HepG2 (cell line): ENCODE results near the gene WDR31. TPM values are rescaled to one million over a fixed set of nuclear protein-coding genes. Genes with fewer than 3 reads are reported as not detected.

Experiments used
- CREM ChIP-seq, 2 experiments: sonication (generic) in 1 of 2; formaldehyde crosslinking in 1 of 2; IDR thresholded peaks; 2 replicates each; pipeline versions ENCODE4 v1.4.0 to v1.6.1; 2016 to 2020; ENCODE audit warnings: antibody characterized with exemption in 1 of 2, mild to moderate bottlenecking in 1 of 2, missing genetic modification reagents in 1 of 2
- ELF1 ChIP-seq: sonication (generic); formaldehyde crosslinking; IDR thresholded peaks from 2 replicates; pipeline ENCODE4 v1.4.0; 2020; ENCODE audit warnings: missing genetic modification reagents
- FOXK2 ChIP-seq: fragments of 450-650 bp; IDR thresholded peaks from 2 replicates; pipeline ENCODE4 v1.6.1; 2016
- ISL2 ChIP-seq: sonication (generic); formaldehyde crosslinking; IDR thresholded peaks from 2 replicates; pipeline ENCODE4 v1.5.0; 2020; ENCODE audit warnings: missing genetic modification reagents
- MAFF ChIP-seq: IDR thresholded peaks from 2 replicates; pipeline ENCODE4 v1.6.1; 2011; ENCODE audit warnings: low read depth, low read length, improper control_type of control experiment
- NR2C2 ChIP-seq: sonication (generic); formaldehyde crosslinking; IDR thresholded peaks from 2 replicates; pipeline ENCODE4 v1.4.0; 2020; ENCODE audit warnings: missing genetic modification reagents, mild to moderate bottlenecking, moderate library complexity, borderline replicate concordance
- PLRG1 ChIP-seq: fragments of 450-650 bp; conservative IDR thresholded peaks from 2 replicates; pipeline ENCODE4 v1.6.1; 2016
- REL ChIP-seq: sonication (generic); formaldehyde crosslinking; conservative IDR thresholded peaks from 2 replicates; pipeline ENCODE4 v1.8.0; 2022; ENCODE audit warnings: mild to moderate bottlenecking, missing genetic modification reagents, moderate library complexity
- SKI ChIP-seq: fragments of 450-650 bp; IDR thresholded peaks from one replicate; pipeline ENCODE4 v1.6.1; 2018; ENCODE audit warnings: mild to moderate bottlenecking; ENCODE audit not compliant: partially characterized antibody
- SNAPC2 ChIP-seq: sonication (generic); formaldehyde crosslinking; IDR thresholded peaks from 2 replicates; pipeline ENCODE4 v1.8.1; 2022; ENCODE audit warnings: mild to moderate bottlenecking, missing genetic modification reagents
- TEF ChIP-seq: sonication (generic); formaldehyde crosslinking; IDR thresholded peaks from 2 replicates; pipeline ENCODE4 v1.5.0; 2020; ENCODE audit warnings: missing genetic modification reagents
- ZBTB10 ChIP-seq: sonication (generic); formaldehyde crosslinking; IDR thresholded peaks from 2 replicates; pipeline ENCODE4 v1.4.0; 2020; ENCODE audit warnings: missing genetic modification reagents, borderline replicate concordance
- ZEB1 ChIP-seq: IDR thresholded peaks from 2 replicates; pipeline ENCODE4 v1.6.1; 2012; ENCODE audit warnings: mild to moderate bottlenecking, low read depth, inconsistent platforms; ENCODE audit not compliant: insufficient replicate concordance
- ZFX ChIP-seq: sonication (generic); formaldehyde crosslinking; IDR thresholded peaks from 2 replicates; pipeline ENCODE4 v1.4.0; 2020; ENCODE audit warnings: mild to moderate bottlenecking, low read depth, missing genetic modification reagents, moderate library complexity
- ZNF12 ChIP-seq: sonication (generic); formaldehyde crosslinking; IDR thresholded peaks from 2 replicates; pipeline ENCODE4 v1.5.0; 2020; ENCODE audit warnings: missing genetic modification reagents
- ZNF501 ChIP-seq: sonication (generic); formaldehyde crosslinking; IDR thresholded peaks from 2 replicates; pipeline ENCODE4 v1.5.1; 2020; ENCODE audit warnings: mild to moderate bottlenecking, moderate library complexity, missing genetic modification reagents
- ZNF510 ChIP-seq: sonication (generic); formaldehyde crosslinking; IDR thresholded peaks from 2 replicates; pipeline ENCODE4 v1.4.0; 2020; ENCODE audit warnings: low read depth, mild to moderate bottlenecking, missing genetic modification reagents
- ZNF556 ChIP-seq: sonication (generic); formaldehyde crosslinking; IDR thresholded peaks from 2 replicates; pipeline ENCODE4 v1.4.0; 2020; ENCODE audit warnings: mild to moderate bottlenecking, missing genetic modification reagents, borderline replicate concordance
- ZNF772 ChIP-seq: sonication (generic); formaldehyde crosslinking; IDR thresholded peaks from 2 replicates; pipeline ENCODE4 v1.5.0; 2020; ENCODE audit warnings: mild to moderate bottlenecking, missing genetic modification reagents
- ZSCAN5A ChIP-seq: sonication (generic); formaldehyde crosslinking; IDR thresholded peaks from 2 replicates; pipeline ENCODE4 v1.8.0; 2022; ENCODE audit warnings: mild to moderate bottlenecking, missing genetic modification reagents, borderline replicate concordance
- polyA plus RNA-seq, 8 experiments: library from polyadenylated mRNA; depleted of rRNA in 3 of 8; stranded (reverse) in 7 of 8; unstranded in 1 of 8; fragments of >200 nt; fragmentation: Illumina TruSeq in 4 of 8; extraction: Trizol in 4 of 8; gene quantifications; 2 replicates each; pipeline versions ENCODE4 v1.2.1 to v1.2.3, GENCODE V29; 2011 to 2016; ENCODE audit warnings: low read depth in 4 of 8, missing spikeins in 1 of 8, mixed read lengths in 1 of 8; ENCODE audit not compliant: insufficient read depth in 1 of 8
- total RNA-seq, 5 experiments: library from RNA; depleted of rRNA; stranded (reverse); fragments of >200 nt; fragmentation: Illumina TruSeq; extraction: Trizol; gene quantifications; 2 replicates each; pipeline ENCODE4 v1.2.3, GENCODE V29; 2016; ENCODE audit warnings: low read depth in 1 of 5
- TF ChIP-seq, protein P1 (sequence below): sonication (generic); formaldehyde crosslinking; IDR thresholded peaks from 2 replicates; pipeline ENCODE4 v1.4.0; 2020; ENCODE audit warnings: missing genetic modification reagents

WDR31 gene
- total and polyA plus RNA-seq, 2 of the 13 experiments (the other 11 are each of a cell fraction or from before 2014, with no cell fraction given) = 0.33 to 1.7 TPM

GRCh38 chr9:113381909-113382411 is 41.9 kb upstream of the WDR31 start (continued):
- no peak for TF ChIP-seq ZSCAN5A (CRISPR knock-in tag)
- no peak for TF ChIP-seq PLRG1
- no peak; the same call in 1 of the 2 replicates for TF ChIP-seq MAFF
- TF ChIP-seq ZNF12 = peak; percentile 82
- TF ChIP-seq ZNF501 (CRISPR knock-in tag) = 0 out of 2 replicates have a peak, but pooled peaks have one; percentile 17
- TF ChIP-seq ZBTB10 = no peak
- TF ChIP-seq ZFX (CRISPR knock-in tag) = peak; percentile 55
- 0 out of 2 replicates have a peak, but pooled peaks have one; percentile 15 for TF ChIP-seq ELF1 (CRISPR knock-in tag)
- TF ChIP-seq, protein P1, sequence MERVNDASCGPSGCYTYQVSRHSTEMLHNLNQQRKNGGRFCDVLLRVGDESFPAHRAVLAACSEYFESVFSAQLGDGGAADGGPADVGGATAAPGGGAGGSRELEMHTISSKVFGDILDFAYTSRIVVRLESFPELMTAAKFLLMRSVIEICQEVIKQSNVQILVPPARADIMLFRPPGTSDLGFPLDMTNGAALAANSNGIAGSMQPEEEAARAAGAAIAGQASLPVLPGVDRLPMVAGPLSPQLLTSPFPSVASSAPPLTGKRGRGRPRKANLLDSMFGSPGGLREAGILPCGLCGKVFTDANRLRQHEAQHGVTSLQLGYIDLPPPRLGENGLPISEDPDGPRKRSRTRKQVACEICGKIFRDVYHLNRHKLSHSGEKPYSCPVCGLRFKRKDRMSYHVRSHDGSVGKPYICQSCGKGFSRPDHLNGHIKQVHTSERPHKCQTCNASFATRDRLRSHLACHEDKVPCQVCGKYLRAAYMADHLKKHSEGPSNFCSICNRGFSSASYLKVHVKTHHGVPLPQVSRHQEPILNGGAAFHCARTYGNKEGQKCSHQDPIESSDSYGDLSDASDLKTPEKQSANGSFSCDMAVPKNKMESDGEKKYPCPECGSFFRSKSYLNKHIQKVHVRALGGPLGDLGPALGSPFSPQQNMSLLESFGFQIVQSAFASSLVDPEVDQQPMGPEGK (CRISPR knock-in tag) = peak; percentile 49; the same call in 1 of the 2 replicates
- TF ChIP-seq NR2C2 (CRISPR knock-in tag) = peak; percentile 45; the same call in 1 of the 2 replicates
- no peak for TF ChIP-seq ZNF556 (CRISPR knock-in tag)
- peak; percentile 77 for TF ChIP-seq SKI
- TF ChIP-seq ZNF772 (CRISPR knock-in tag) = peak; percentile 15; the same call in 1 of the 2 replicates
- TF ChIP-seq FOXK2 = no peak
- TF ChIP-seq SNAPC2 (CRISPR knock-in tag) = no peak
- TF ChIP-seq CREM (IDR thresholded peaks at IDR 0.05) = peak; percentile 53; the same call in 1 of the 2 replicates
- TF ChIP-seq CREM (CRISPR knock-in tag; IDR thresholded peaks at IDR 0.05) = no peak
- TF ChIP-seq ISL2 = peak; percentile 60; the same call in 1 of the 2 replicates
- peak; percentile 51 for TF ChIP-seq ZEB1
- no peak for TF ChIP-seq TEF (CRISPR knock-in tag)
- TF ChIP-seq REL (CRISPR knock-in tag) = no peak
- TF ChIP-seq ZNF510 (CRISPR knock-in tag) = no peak
